ENCODE results near the gene CLEC4F.

The CLEC4F gene

GRCh38 chr2:70854411-70854810 is 34.0 kb upstream of the CLEC4F start:
- Histone ChIP-seq H3K36me3 (ENCODE audit: control insufficient read depth, insufficient read depth, low read length) (no peaks in the 10 kb centered on the region), H3K9me3 (ENCODE audit: control insufficient read depth, low read length) (no peaks in the 10 kb centered on the region), H3K4me3 (ENCODE audit: low read depth, low read length) (no peak overlapping the region), H3K79me2 (no peaks in the 10 kb centered on the region), H3K27me3 (ENCODE audit: control insufficient read depth, insufficient read depth, low read length) (no peaks in the 10 kb centered on the region), H3K27ac (no peak overlapping the region), H2AFZ (no peak overlapping the region), H3K4me1 (no peaks in the 10 kb centered on the region), H3K9ac (no peak overlapping the region), H3K4me2 (ENCODE audit: low read length) (no peak overlapping the region)
- TF ChIP-seq CTCF (IDR thresholded peaks at IDR 0.05), result no peak

- no peak overlapping the region for H3K4me2 ChIP-seq (ENCODE audit: low read length)
- no peaks in the 10 kb centered on the region for H3K79me2 ChIP-seq
- TF ChIP-seq CTCF (IDR thresholded peaks at IDR 0.05), result no peak
- no peak overlapping the region for H3K9ac ChIP-seq
- no peak overlapping the region for H3K27ac ChIP-seq
- H3K27me3 ChIP-seq (ENCODE audit: control insufficient read depth, insufficient read depth, low read length), result no peaks in the 10 kb centered on the region
- no peak overlapping the region for H3K4me3 ChIP-seq (ENCODE audit: low read depth, low read length)
- H2AFZ ChIP-seq, result no peak overlapping the region
- no peaks in the 10 kb centered on the region for H3K9me3 ChIP-seq (ENCODE audit: control insufficient read depth, low read length)
- no peaks in the 10 kb centered on the region for H3K4me1 ChIP-seq
- no peaks in the 10 kb centered on the region for H3K36me3 ChIP-seq (ENCODE audit: control insufficient read depth, insufficient read depth, low read length)
Measured at GRCh38 chr2:70852824-70853223, 32.4 kb upstream of the CLEC4F start.

GRCh38 chr2:70851704-70852103 is 31.3 kb upstream of the CLEC4F start:
- no peak overlapping the region for H3K27ac ChIP-seq
- H3K4me2 ChIP-seq (ENCODE audit: low read length), result no peak overlapping the region
- no peaks in the 10 kb centered on the region for H3K36me3 ChIP-seq (ENCODE audit: control insufficient read depth, insufficient read depth, low read length)
- TF ChIP-seq CTCF (IDR thresholded peaks at IDR 0.05), result no peak
- no peaks in the 10 kb centered on the region for H3K9me3 ChIP-seq (ENCODE audit: control insufficient read depth, low read length)
- H3K27me3 ChIP-seq (ENCODE audit: control insufficient read depth, insufficient read depth, low read length), result no peaks in the 10 kb centered on the region
- H2AFZ ChIP-seq, result no peak overlapping the region
- no peaks in the 10 kb centered on the region for H3K4me1 ChIP-seq
- H3K4me3 ChIP-seq (ENCODE audit: low read depth, low read length), result no peak overlapping the region
- no peaks in the 10 kb centered on the region for H3K79me2 ChIP-seq
- no peak overlapping the region for H3K9ac ChIP-seq

GRCh38 chr2:70850925-70851324 is 30.5 kb upstream of the CLEC4F start:
- Histone ChIP-seq H3K79me2 (no peaks in the 10 kb centered on the region), H2AFZ (no peak overlapping the region), H3K9me3 (ENCODE audit: control insufficient read depth, low read length) (no peaks in the 10 kb centered on the region), H3K27me3 (ENCODE audit: control insufficient read depth, insufficient read depth, low read length) (no peaks in the 10 kb centered on the region), H3K27ac (no peak overlapping the region), H3K4me1 (no peaks in the 10 kb centered on the region), H3K4me2 (ENCODE audit: low read length) (no peak overlapping the region), H3K4me3 (ENCODE audit: low read depth, low read length) (no peak overlapping the region), H3K36me3 (ENCODE audit: control insufficient read depth, insufficient read depth, low read length) (no peaks in the 10 kb centered on the region), H3K9ac (no peak overlapping the region)
- TF ChIP-seq CTCF (IDR thresholded peaks at IDR 0.05), result no peak

GRCh38 chr2:70842401-70842800 is 22.0 kb upstream of the CLEC4F start:
- Histone ChIP-seq H3K4me2 (ENCODE audit: low read length) (no peak overlapping the region), H3K36me3 (ENCODE audit: control insufficient read depth, insufficient read depth, low read length) (no peaks in the 10 kb centered on the region), H3K4me3 (ENCODE audit: low read depth, low read length) (no peak overlapping the region), H3K4me1 (no peaks in the 10 kb centered on the region), H3K79me2 (no peaks in the 10 kb centered on the region), H3K9ac (no peak overlapping the region), H3K27me3 (ENCODE audit: control insufficient read depth, insufficient read depth, low read length) (no peaks in the 10 kb centered on the region), H3K9me3 (ENCODE audit: control insufficient read depth, low read length) (no peaks in the 10 kb centered on the region), H3K27ac (no peak overlapping the region), H2AFZ (no peak overlapping the region)
- TF ChIP-seq CTCF (IDR thresholded peaks at IDR 0.05), result no peak

Measured in parathyroid adenoma (tissue), 2 donors.